HG02884 (cell line): ENCODE measurements around the gene MAT1A.
"Not testable (repeated sequence)": the region's sequence is repeated elsewhere in the genome, so short reads cannot be mapped to it uniquely, and the experiment has no call there.

Experiments used
- ATAC-seq: cut with Tn5 transposase; IDR thresholded peaks from one replicate; pipeline ENCODE4 v1.9.1; 2021; ENCODE audit warnings: mild to moderate bottlenecking, moderate library complexity; ENCODE audit not compliant: unreplicated experiment

The MAT1A gene

GRCh38 chr10:80265740-80266512, 23.5 kb downstream of the MAT1A start:
- no peak for ATAC-seq

GRCh38 chr10:80264081-80265056, 25.1 kb downstream of the MAT1A start:
- ATAC-seq, result no peak

- ATAC-seq, result no peak
Measured at GRCh38 chr10:80261316-80262030, 28.0 kb downstream of the MAT1A start.

- no peak for ATAC-seq
Measured at GRCh38 chr10:80260295-80261243, 28.9 kb downstream of the MAT1A start.

- ATAC-seq, result no peak
Measured at GRCh38 chr10:80259405-80259871, 30.0 kb downstream of the MAT1A start.

GRCh38 chr10:80256798-80257197, 32.7 kb downstream of the MAT1A start:
- ATAC-seq, result not testable (repeated sequence)

- ATAC-seq, result not testable (repeated sequence)
Measured at GRCh38 chr10:80254726-80255125, 34.7 kb downstream of the MAT1A start.

- not testable (repeated sequence) for ATAC-seq
Measured at GRCh38 chr10:80253963-80254271, 35.5 kb downstream of the MAT1A start.

- ATAC-seq, result peak; percentile 54
Measured at GRCh38 chr10:80253266-80253962, 36.0 kb downstream of the MAT1A start.

- ATAC-seq, result no peak
Measured at GRCh38 chr10:80252296-80252887, 37.1 kb downstream of the MAT1A start.

GRCh38 chr10:80251703-80252280, 37.7 kb downstream of the MAT1A start:
- ATAC-seq, result not testable (repeated sequence)

GRCh38 chr10:80250399-80250798, 39.1 kb downstream of the MAT1A start:
- ATAC-seq, result not testable (repeated sequence)

- not testable (repeated sequence) for ATAC-seq
Measured at GRCh38 chr10:80249906-80250305, 39.6 kb downstream of the MAT1A start.

- not testable (repeated sequence) for ATAC-seq
Measured at GRCh38 chr10:80247611-80248010, 41.8 kb downstream of the MAT1A start.

GRCh38 chr10:80244371-80244770, 45.1 kb downstream of the MAT1A start:
- not testable (repeated sequence) for ATAC-seq

GRCh38 chr10:80242341-80242740, 47.1 kb downstream of the MAT1A start:
- not testable (repeated sequence) for ATAC-seq

- not testable (repeated sequence) for ATAC-seq
Measured at GRCh38 chr10:80236457-80236856, 53.0 kb downstream of the MAT1A start.
